Measurements from ENCODE around the gene PTGER3. TPM values are rescaled to one million over a fixed set of nuclear protein-coding genes. Genes with fewer than 3 reads are reported as not detected.
"Not testable (repeated sequence)": the region's sequence is repeated elsewhere in the genome, so short reads cannot be mapped to it uniquely, and the experiment has no call there.

The PTGER3 gene
- total RNA-seq, 1 donor from 2014 or later = 2.7 TPM

GRCh38 chr1:70992521-70992920 lies 55.1 kb downstream of the PTGER3 start:
- Histone ChIP-seq H3K36me3 (no peaks in the 10 kb centered on the region), H3K4me3 (no peak overlapping the region), H3K27me3 (no peaks in the 10 kb centered on the region), H3K9me3 (no peaks in the 10 kb centered on the region), H3K27ac (no peak overlapping the region), H3K4me1 (no peaks in the 10 kb centered on the region)
- TF ChIP-seq, protein P1, sequence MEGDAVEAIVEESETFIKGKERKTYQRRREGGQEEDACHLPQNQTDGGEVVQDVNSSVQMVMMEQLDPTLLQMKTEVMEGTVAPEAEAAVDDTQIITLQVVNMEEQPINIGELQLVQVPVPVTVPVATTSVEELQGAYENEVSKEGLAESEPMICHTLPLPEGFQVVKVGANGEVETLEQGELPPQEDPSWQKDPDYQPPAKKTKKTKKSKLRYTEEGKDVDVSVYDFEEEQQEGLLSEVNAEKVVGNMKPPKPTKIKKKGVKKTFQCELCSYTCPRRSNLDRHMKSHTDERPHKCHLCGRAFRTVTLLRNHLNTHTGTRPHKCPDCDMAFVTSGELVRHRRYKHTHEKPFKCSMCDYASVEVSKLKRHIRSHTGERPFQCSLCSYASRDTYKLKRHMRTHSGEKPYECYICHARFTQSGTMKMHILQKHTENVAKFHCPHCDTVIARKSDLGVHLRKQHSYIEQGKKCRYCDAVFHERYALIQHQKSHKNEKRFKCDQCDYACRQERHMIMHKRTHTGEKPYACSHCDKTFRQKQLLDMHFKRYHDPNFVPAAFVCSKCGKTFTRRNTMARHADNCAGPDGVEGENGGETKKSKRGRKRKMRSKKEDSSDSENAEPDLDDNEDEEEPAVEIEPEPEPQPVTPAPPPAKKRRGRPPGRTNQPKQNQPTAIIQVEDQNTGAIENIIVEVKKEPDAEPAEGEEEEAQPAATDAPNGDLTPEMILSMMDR (IDR thresholded peaks at IDR 0.05) = no peak
- ATAC-seq (no peak), DNase-seq (no peak)
- intact Hi-C loops (cut with DNase I) = no loop called here

GRCh38 chr1:70990469-70991253 lies 57.0 kb downstream of the PTGER3 start:
- no peaks in the 10 kb centered on the region for H3K4me1 ChIP-seq
- ATAC-seq (no peak), DNase-seq (no peak)
- H3K27me3 ChIP-seq = no peaks in the 10 kb centered on the region
- TF ChIP-seq, protein P1 (IDR thresholded peaks at IDR 0.05) = no peak
- no peak overlapping the region for H3K27ac ChIP-seq
- intact Hi-C loops (cut with DNase I) = no loop called here
- H3K9me3 ChIP-seq = no peaks in the 10 kb centered on the region
- no peaks in the 10 kb centered on the region for H3K36me3 ChIP-seq
- H3K4me3 ChIP-seq = no peak overlapping the region

DNA sequence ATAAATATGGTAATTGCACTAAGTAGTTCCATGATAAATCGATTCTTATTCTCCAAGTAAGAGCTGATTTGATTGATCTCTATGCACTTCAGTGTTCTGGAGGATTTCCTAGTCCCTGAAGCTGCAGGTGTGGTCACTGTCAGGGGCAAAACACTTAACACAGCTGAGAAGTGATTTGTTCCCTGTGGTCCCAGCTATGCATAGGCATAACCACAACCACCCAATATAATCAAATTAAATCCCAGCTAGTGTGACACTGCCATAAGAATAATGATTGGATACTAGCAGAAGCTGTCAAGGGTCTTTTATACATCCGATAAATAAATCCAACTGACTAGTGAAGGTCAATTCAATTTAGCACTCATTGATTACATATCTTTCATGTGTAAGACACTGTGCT lies 60.1 kb downstream of the PTGER3 start:
- no peaks in the 10 kb centered on the region for H3K36me3 ChIP-seq
- DNase-seq (no peak), ATAC-seq (no peak)
- intact Hi-C loops (cut with DNase I) = no loop called here
- H3K4me1 ChIP-seq = no peaks in the 10 kb centered on the region
- TF ChIP-seq, protein P1 (IDR thresholded peaks at IDR 0.05) = no peak
- no peaks in the 10 kb centered on the region for H3K27me3 ChIP-seq
- H3K9me3 ChIP-seq = no peaks in the 10 kb centered on the region
- H3K4me3 ChIP-seq = no peak overlapping the region
- H3K27ac ChIP-seq = no peak overlapping the region

DNA sequence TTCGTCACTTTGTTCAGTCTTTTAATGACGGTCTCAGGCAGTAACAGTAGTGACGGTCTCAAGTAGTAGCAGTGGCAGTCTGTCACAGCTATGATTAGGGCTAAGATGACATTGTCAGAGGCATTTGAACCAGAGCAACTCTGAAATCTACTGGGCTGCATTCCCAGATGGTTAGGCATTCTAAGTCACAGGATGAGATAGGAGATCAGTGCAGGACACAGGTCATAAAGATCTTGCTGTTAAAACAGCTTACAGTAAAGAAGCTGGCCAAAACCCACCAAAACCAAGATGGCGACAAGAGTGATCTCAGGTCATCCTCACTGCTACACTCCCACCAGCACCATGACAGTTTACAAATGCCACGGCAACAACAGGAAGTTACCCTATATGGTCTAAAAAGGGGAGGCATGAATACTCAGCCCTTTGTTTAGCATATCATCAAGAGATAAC lies 61.8 kb downstream of the PTGER3 start:
- H3K27me3 ChIP-seq; H3K9me3 ChIP-seq; H3K4me1 ChIP-seq; H3K27ac ChIP-seq; ATAC-seq; H3K4me3 ChIP-seq; H3K36me3 ChIP-seq; DNase-seq; intact Hi-C loops (cut with DNase I): not testable (repeated sequence)

GRCh38 chr1:70985278-70985677 lies 62.3 kb downstream of the PTGER3 start:
- intact Hi-C loops (cut with DNase I); H3K27me3 ChIP-seq; H3K4me3 ChIP-seq; H3K36me3 ChIP-seq; H3K27ac ChIP-seq; H3K4me1 ChIP-seq; ATAC-seq; H3K9me3 ChIP-seq; DNase-seq: not testable (repeated sequence)

GRCh38 chr1:70980361-70980760 lies 67.3 kb downstream of the PTGER3 start:
- Histone ChIP-seq H3K4me1 (peaks cover 6% of the 10 kb centered on the region), H3K4me3 (no peak overlapping the region), H3K36me3 (no peaks in the 10 kb centered on the region), H3K27ac (no peak overlapping the region), H3K27me3 (no peaks in the 10 kb centered on the region), H3K9me3 (no peaks in the 10 kb centered on the region)
- intact Hi-C loops (cut with DNase I) = no loop called here
- TF ChIP-seq, protein P1 (IDR thresholded peaks at IDR 0.05) = no peak
- DNase-seq = no peak
- ATAC-seq = no peak

Measured in upper lobe of right lung (tissue), 1 donor.